SKM-1 treated with dmso at 0.1 percent for 144 hours (cell line): ENCODE data around the gene EFEMP2.
"Not testable (repeated sequence)": the region's sequence is repeated elsewhere in the genome, so short reads cannot be mapped to it uniquely, and the experiment has no call there.

Experiments
- DNase-seq: peaks from one replicate; lab custom pipeline; 2025; ENCODE audit not compliant: unreplicated experiment; lab: John Stamatoyannopoulos, UW

EFEMP2 gene

GRCh38 chr11:65900899-65901180 is 28.2 kb upstream of the EFEMP2 start:
- no peak for DNase-seq

DNA sequence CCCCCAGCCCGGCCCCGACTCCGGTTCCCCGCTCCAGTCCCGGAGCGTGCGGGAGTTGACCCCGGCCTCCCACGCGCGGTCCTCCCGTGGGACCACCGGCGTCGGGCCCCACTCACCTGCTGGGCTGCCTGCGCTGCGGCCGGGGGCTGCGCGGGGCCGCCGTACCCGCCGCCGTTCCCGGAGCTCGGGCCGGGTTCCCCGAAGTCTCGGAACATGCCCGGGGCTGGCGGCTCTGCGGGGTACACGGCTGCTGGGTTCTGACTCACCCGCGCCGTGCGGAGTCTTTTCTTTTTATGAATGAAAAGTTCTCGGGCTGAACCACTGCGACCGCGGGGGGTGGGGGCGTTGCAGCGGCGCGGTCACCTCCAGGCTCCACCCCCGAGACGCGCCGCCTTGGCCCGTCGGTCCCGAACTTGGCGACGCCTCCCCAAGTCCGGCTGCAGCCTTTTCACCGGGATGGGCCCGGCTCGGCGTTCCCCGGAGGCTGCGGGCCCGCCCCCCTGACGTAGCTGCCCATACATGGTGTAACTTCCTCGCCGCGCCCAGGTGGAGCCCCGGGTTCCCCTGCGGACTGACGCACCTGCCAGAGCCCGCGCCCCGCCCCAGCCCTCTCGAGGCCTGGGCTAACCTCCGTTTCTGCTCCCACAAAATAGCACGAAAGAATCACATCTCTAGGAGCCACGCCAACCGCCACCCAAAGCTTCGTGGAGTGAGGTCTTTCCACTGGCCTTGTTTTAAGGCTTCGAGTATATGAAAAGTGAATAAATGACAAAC is 27.7 kb upstream of the EFEMP2 start, which contains the start of gene FOSL1:
FOSL1 (minus strand) TSS at position 264 of the 774 bp plus-strand sequence; CDS start at position 215, 49 bp downstream.
- peak; percentile 83 for DNase-seq

DNA sequence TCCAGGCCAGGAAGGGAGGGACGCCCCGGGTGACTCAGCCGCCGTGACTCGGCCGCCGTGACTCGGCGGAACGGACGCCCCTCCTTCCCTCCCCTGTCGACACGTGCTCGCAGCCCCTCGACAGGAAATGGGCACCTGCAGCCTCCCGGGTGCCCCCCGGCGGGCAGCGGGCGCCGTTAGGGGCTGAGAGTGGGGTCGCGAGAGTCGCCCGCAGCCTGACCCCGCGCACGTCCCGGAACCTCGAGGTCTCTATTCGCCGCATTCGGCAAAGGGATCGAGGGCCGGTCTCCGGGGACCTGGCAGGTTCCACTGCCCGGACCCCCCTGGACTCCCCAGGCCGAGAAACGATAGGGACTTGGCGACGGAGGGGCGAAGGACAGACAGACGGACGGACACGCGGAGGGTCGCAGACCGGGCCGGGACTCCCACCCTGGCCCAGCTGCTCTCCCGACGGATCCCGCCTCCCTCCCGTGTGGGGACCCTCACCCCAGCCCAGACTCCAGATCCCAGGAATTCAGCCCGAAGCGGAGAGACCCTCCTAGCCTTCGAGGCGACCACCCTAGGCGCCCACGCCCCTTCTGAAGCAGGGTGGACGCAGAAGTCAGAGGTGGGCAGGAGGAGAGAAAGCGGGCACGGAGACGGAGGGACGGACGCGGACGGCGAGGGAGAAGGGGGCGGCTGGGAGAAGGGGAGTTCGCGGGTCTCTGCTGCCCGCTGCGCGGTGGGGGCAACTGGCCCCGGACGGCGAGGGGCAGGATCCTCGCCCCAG is 26.9 kb upstream of the EFEMP2 start:
- DNase-seq, result no peak

DNA sequence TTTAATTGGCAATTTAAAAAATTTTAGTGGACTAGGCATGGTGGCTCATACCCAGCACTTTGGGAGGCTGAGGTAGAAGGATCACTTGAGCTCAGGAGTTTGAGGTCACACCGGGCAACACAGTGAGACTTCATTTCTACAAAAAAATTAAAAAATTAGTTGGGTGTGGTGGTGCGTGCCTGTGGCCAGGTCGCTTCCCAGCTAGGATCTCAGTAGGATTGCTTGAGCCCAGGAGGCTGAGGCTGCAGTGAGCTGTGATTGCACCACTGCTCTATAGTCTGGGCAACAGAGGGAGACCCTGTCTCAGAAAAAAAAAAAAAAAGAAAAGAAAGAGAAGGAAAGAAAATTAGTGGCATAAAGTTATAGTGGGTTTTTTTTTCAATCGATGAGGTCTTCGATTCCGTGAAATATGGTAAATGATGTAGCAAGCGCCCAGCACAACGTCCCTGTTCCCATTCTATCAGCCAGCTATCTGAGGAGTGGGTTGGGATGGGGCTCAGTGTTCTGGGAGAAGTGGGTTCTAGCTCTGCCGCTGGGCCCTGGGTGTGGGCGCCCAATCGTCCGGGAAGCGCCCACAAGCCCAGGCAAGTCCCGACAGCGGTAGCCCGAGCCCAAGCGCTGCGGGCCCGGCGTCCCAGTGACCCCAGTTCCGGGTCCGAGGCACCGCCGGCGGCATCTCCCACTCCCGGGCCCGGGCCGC is 26.2 kb upstream of the EFEMP2 start:
- DNase-seq, result peak; percentile 34

DNA sequence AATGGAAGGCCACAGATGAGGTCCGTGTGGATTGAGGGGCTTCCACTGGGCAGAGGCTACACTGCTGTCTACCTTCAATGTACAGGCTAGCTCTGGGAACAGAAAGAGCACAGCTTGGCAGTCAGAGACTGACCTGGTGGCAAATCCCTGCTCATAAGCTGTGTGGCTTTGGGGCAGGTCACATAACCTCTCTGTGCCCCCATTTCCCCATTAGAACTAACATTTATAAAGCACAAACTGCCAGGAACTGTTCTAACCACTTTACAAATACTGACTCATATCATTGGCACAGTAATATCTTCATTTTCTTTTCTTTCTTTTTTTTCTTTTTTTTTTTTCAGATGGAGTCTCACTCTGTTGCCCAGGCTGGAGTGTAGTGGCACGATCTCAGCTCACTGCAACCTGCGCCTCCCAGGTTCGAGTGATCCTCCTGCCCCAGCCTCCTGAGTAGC is 24.4 kb upstream of the EFEMP2 start:
- no peak for DNase-seq

- DNase-seq, result no peak
Observed at GRCh38 chr11:65896034-65896999, 23.7 kb upstream of the EFEMP2 start.

- no peak for DNase-seq
Observed at GRCh38 chr11:65895482-65895981, 22.9 kb upstream of the EFEMP2 start.

DNA sequence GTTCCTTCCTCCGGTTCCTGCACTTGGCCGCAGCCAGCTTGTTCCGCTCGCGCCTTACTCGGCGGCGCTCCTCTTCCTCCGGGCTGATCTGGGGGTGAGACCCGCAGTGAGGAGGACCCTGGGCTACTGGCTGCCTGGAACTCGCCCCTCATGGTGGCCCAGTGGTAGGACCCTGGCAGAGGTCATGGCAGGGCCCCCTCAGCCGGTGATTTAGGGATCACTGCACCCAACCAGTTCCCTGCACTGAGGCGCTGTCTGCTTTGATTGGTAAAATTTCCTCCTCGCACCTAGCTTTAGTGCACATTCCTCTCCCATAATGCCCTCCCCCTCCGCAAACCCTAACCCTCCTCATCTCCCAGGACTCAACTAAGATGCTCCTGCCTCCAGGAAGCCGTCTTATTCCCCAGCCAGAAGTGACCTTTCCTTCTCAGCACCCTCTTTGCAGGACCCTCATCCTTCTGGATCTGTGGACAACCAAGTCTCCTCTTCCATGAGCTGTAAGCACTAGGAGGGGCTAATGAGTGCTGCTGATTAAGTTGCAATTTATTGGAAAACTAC is 21.5 kb upstream of the EFEMP2 start:
- no peak for DNase-seq

- DNase-seq, result no peak
Observed at GRCh38 chr11:65892661-65893317, 20.2 kb upstream of the EFEMP2 start.

GRCh38 chr11:65892137-65892540 is 19.5 kb upstream of the EFEMP2 start:
- DNase-seq, result not testable (repeated sequence)

GRCh38 chr11:65891219-65892136 is 18.9 kb upstream of the EFEMP2 start:
- no peak for DNase-seq

- DNase-seq, result peak; percentile 89
Observed at GRCh38 chr11:65890324-65891218, 18.0 kb upstream of the EFEMP2 start, which contains the start of gene CCDC85B. Gene CCDC85B, plus strand, starts transcription at chr11:65890673. Its CDS starts 111 bp downstream, at chr11:65890784.

GRCh38 chr11:65888163-65888814 is 15.7 kb upstream of the EFEMP2 start, which contains the start of gene FIBP:
Gene FIBP, minus strand, starts transcription at chr11:65888471. Its CDS starts 53 bp downstream, at chr11:65888418.
- peak; percentile 96 for DNase-seq

- DNase-seq, result no peak
Observed at GRCh38 chr11:65887723-65888162, 15.1 kb upstream of the EFEMP2 start.

DNA sequence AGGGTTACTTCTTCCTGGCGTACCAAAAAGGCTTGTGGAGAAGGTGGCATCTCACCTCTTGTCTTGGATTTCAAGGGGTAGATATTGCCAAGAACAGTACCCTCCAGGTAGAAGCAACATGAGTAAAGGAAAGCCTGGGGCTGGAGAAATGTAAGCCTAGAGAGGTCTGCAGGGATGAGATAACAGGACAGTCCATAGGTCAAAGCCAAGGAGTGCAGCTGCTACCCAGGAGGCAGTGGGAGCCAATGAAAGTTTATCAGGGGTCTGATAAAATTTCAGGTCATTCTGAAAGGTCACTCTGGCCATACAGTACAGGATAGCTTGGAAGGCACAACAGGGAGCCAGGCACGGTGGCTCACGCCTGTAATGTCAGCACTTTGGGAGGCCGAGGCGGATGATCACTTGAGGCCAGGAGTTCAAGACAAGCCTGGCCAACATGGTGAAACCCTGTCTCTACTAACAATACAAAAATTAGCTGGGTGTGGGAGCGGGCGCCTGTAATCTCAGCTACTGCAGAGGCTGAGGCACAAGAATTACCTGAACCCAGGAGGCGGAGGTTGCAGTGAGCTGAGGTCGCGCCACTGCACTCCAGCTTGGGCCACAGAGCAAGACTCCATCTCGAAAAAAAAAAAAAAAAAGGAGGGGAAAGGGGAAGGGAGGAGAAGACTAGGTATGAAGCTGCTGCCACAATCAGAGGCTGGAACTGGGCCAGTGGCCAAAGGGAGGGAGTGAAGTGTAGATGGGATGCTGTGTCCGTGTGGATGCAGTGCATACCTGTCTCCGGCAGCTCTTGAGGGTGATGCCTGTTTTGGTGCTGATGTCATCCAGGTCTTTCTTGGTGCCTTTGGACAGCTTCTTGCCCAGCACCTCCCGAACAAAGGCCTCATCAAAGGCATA is 14.5 kb upstream of the EFEMP2 start:
- no peak for DNase-seq
